Activated T-cell treated with anti-CD3 and anti-CD28 coated beads for 48 hours (primary cell): ENCODE measurements around the gene SPTBN4.

Experiments
- DNase-seq: peaks from one replicate; pipeline ENCODE4 v3.0.0-alpha.2; 2020; ENCODE audit warnings: low read depth

The SPTBN4 gene

DNA sequence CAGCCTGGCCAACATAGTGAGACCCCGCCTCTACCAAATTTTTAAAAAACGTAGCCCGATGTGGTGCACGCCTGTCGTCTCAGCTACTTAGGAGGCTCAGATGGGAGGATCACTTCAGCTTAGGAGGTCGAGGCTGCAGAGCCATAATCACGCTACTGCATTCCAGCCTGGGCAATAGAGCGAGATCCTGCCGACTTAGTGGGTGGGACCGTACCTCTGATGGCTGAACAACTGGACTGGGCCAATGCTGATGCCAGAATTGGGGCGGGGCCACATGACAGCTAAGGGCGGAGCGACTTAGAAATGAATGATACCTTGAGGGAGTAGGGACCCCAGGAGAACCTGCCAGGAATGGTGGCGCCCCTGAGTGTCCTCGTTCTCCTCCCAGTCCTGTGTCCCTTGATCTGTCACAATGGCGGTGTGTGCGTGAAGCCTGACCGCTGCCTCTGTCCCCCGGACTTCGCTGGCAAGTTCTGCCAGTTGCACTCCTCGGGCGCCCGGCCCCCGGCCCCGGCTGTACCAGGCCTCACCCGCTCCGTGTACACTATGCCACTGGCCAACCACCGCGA, 137.9 kb downstream of the SPTBN4 start:
- no peak for DNase-seq

DNA sequence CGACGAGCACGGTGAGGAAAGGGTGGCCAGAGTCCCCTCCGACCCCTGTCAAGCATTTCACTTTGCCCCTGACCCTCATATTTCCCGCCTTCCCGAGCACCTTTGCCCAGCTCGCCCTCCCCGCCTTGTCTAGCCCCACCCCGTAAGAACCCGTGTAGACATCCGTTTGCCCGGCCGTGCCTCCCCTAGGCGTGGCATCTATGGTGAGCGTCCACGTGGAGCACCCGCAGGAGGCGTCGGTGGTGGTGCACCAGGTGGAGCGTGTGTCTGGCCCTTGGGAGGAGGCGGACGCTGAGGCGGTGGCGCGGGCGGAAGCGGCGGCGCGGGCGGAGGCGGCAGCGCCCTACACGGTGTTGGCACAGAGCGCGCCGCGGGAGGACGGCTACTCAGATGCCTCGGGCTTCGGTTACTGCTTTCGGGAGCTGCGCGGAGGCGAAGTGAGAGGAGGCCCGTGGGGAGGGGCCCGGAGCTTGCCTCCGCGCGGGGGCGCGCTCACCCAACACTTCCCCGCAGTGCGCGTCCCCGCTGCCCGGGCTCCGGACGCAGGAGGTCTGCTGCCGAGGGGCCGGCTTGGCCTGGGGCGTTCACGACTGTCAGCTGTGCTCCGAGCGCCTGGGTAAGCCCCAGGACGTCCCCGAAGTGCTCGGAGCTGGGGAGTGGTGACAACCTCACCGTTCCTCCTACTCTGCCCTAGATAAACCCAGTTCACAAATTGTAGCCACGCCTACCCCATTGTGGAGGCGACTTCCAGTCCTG, 138.6 kb downstream of the SPTBN4 start:
- peak; percentile 70 for DNase-seq

DNA sequence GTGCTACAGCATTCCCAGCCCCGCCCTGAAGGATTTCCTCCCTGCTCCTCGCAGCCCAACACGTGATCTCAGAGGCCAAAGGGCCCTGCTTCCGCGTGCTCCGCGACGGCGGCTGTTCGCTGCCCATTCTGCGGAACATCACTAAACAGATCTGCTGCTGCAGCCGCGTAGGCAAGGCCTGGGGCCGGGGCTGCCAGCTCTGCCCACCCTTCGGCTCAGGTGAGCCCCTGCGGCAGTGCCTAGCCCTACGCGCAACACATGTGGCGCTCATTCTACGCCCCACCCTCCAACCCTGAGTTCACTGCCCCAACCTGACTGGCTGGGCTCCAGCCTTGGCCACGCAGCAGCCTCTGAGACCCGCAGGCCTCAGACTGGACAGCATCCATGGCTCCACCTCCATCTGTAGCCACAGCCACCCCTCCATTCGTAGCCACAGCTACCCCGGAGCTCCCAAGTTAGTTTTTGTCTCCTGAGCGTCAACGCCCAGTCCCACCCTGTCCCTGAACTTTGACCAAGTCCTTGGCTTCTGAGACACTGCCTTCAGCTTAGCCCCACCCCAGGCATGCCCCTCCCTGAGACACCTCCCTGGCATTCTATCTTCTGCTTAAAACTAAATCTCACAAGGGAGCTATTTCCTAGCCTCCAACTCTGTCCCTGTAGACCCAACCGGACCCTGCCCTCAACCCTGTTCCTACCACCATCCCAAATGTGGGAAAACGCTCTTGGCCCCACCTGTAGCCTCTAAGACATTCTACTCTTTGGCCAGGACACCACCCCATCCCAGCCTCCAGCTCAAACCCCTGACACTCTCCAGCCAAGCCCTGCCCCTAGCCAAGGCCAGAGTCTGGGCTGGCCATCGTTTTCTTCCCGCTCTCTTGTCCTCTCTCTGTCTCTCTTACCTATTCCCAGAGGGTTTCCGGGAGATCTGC, 140.8 kb downstream of the SPTBN4 start:
- DNase-seq: no peak

DNA sequence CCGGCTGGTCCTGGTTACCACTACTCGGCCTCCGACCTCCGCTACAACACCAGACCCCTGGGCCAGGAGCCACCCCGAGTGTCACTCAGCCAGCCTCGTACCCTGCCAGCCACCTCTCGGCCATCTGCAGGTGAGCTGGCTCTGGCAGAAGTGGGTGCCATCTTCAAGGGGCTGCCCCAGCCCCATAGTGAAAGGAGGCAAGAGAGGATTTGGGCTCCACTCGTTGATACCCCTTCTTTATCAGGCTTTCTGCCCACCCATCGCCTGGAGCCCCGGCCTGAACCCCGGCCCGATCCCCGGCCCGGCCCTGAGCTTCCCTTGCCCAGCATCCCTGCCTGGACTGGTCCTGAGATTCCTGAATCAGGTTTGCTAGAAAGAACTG, 141.4 kb downstream of the SPTBN4 start:
- no peak for DNase-seq

DNA sequence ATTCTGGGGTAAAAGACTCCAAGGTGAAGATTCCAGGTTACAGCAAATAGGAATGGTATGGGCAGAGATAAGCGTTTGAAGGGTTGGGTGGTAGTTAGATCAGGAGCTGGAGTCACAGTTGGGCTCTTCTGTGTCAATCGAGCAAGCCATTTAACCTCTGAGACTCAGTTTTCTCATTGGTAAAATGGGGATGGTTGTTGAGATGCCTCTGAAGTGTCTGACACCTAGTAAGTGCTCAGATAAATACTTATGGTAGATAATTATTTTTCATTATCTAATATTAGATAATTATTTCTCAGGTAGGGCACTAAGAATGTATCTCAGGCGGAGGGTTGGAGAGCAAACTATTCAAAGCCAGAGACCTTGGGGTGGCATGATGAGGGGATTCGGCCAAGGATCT, 142.2 kb downstream of the SPTBN4 start:
- no peak for DNase-seq

DNA sequence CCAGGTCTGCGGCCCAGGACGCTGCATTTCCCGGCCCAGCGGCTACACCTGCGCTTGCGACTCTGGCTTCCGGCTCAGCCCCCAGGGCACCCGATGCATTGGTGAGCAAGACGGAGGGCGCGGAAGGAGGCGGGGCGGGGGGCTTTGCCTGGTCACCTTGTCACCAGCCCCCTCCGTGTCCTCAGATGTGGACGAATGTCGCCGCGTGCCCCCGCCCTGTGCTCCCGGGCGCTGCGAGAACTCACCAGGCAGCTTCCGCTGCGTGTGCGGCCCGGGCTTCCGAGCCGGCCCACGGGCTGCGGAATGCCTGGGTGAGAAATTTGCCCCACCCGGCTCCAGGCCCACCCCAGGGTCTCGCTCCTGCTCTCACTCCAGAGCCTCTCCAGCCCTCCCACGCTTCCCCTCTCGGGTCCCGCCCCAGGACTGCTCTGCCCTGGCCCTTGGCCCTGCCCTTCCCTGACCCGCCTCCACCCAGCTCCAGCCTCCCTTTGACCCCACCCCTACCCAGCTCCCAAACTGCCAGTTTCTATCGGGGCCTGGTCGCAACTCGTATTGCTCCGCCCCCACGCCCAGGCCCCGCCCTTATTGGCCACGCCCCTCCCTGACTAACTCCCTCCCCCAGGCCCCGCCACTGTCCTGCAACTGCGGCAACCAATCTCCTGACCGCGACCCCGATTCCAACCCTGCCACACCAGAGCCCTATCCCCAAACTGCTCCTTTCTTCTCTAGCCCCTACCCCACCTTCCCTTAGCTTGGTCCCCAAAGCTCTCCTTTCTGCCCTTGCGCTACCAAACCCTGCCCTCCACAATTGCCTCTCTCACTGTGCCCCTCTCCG, 143.0 kb downstream of the SPTBN4 start:
- peak; percentile 92 for DNase-seq

DNA sequence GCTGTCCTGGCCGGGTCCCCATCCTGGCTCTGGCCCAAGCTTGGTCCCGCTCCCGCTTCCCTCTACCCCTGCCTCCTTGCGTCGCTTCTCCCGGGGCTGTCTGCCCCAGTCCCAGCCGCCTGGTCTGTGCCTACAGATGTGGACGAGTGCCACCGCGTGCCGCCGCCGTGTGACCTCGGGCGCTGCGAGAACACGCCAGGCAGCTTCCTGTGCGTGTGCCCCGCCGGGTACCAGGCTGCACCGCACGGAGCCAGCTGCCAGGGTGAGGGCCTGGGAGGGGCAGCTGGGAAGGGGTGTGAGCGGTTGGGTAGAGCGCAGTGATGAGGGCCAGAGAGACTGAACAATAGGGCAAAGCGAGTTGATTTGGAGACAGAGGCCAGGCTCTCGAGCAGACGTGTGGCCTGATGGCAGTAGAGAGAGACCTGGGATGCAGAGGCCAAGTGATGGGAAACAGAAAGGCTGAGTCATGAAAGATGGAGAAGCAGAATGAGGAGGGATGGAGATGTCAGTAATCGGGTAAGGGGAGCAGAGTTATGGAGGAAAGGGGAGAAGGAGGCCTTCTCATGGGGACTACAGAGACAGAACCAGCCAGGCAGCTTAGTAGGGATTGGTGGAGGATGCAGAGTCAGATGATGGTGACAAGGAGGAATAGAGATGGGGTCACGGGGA, 143.7 kb downstream of the SPTBN4 start:
- peak; percentile 57 for DNase-seq

DNA sequence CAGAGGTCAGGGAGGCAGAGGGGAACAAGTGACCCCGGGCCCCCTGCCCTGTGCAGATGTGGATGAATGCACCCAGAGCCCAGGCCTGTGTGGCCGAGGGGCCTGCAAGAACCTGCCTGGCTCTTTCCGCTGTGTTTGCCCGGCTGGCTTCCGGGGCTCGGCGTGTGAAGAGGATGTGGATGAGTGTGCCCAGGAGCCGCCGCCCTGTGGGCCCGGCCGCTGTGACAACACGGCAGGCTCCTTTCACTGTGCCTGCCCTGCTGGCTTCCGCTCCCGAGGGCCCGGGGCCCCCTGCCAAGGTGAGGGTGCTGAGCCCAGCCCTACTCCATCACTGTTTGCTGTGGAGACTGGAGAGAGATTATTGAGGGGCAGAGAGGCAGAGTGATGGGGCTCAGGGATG, 144.3 kb downstream of the SPTBN4 start:
- no peak for DNase-seq

DNA sequence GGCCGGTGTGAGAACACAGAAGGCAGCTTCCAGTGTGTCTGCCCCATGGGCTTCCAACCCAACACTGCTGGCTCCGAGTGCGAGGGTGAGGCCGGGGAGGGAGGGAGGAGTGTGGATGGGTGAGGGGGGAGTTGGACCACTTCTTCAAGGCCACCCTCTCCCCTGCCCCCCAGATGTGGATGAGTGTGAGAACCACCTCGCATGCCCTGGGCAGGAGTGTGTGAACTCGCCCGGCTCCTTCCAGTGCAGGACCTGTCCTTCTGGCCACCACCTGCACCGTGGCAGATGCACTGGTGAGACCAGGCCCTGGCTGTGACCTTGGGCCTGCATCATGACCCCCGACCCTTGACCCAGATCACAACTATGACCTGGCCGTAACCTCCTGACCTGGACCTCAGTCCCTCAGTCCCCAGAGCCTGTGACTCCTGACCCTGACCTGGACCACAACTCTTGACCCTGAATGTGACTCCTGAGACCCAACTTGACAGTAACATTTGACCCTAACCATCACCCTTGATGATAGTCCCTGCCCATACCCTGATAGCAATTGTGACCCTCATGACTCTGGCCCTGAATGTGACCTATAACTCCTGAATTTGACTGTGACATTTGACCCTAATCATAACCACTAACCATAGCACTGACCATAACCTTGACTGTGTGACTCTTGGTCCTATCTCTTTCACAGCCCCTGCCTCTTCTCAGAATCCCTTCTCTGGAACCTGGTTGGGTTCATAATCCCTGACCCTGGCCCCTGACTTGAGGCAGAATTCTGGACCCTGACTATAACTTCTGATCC, 145.3 kb downstream of the SPTBN4 start:
- no peak for DNase-seq

DNA sequence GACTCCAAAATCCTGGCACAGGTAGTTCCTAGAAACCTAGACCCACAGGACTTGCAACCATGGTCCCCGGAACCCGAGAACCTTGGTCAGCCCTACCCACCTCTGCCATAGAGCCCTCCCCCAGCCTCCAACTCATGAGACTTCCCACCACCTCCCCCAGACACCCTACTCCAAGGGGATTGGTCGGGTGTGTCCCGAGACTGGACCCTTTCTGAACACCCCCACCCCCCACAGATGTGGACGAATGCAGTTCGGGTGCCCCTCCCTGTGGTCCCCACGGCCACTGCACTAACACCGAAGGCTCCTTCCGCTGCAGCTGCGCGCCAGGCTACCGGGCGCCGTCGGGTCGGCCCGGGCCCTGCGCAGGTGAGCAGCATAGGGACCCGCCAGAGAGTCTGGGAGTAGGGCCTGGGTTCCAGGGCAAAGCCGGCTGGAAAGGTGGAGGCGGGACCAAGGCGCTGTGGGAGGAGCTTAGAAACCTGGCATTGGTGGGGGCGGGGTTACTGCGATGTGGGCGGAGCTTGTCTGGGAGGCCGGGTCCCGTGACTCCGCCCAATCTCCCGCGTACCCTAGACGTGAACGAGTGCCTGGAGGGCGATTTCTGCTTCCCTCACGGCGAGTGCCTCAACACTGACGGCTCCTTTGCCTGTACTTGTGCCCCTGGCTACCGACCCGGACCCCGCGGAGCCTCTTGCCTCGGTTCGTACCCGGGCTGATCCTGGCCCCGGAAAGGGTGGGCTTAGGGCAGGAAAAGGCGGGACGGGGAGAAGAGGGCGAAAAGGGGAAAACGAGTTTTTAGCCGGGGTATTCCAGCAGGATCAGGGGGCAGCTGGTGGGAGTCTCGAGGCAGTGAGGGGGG, 146.3 kb downstream of the SPTBN4 start:
- DNase-seq: peak; percentile 80

DNA sequence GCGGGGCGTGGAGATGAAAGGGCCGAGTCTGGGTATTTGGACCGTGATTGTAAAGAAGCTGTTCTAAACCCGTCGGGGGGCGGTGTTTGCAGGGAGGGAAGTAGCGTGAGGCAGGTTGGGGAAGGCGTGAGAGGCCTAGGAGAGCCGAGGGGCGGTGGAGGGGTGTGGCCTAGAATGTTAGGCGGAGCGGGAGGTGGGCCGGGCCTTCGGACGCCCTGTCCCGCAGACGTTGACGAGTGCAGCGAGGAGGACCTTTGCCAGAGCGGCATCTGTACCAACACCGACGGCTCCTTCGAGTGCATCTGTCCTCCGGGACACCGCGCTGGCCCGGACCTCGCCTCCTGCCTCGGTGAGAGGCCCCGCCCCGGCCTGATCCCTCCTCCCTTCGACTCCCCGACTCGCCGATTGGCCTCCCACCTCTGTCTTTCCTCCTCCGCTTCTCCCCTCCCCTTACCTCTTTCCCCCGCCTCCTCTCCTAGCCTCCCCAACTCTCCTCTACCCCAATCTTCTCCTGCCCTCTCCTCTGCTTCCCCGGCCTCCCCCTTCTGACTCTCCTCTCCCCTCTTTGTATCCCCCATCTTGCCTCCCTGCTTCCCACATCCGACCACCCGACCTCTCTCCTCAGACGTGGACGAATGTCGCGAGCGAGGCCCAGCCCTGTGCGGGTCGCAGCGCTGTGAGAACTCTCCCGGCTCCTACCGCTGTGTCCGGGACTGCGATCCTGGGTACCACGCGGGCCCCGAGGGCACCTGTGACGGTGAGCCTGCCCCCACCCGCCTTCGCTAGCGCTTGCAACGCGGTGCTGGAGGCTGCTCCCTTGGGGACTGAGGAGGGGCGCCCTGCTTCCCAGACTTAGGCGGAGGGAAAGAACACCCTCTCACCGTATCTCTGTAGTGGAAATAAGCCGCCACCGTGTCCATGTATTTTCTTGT, 147.2 kb downstream of the SPTBN4 start:
- peak; percentile 82 for DNase-seq

DNA sequence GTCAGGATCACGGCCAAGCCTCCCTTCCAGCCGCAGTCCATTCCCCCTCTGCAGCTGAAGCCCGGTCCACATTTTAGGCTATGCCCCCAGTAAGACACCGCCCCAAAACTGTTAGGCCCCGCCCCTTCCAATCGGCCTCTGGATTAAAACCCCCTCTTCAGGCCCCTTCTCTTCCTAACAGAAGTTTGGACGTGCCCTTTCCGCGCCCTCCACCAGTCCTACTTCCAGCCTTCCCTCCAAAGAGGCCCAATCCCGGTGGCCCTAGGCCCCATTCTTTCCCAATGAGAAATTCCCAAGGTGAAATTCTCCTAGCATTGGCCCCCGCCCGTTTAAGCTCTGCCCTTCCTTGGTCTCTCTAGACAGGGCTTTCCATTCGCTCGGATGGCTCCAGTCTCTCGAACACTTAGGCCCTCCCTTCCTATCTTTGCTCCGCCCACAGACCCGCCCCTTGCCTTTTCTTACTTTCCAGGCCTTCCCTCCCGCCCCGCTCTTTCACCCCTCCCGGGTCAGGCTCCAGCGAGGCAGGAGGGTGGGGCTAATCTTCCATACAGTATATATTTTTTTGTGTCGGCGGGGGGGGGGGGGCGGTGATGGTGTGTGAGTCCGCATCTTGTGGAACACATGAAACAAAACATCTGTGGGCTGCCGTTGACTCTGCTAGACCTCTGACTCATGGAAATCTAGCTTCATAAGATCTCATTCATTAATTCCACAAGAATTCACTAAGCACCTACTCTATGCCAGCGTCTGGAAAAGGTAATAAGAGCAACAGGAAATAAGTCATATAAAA, 148.0 kb downstream of the SPTBN4 start:
- DNase-seq: peak; percentile 93

DNA sequence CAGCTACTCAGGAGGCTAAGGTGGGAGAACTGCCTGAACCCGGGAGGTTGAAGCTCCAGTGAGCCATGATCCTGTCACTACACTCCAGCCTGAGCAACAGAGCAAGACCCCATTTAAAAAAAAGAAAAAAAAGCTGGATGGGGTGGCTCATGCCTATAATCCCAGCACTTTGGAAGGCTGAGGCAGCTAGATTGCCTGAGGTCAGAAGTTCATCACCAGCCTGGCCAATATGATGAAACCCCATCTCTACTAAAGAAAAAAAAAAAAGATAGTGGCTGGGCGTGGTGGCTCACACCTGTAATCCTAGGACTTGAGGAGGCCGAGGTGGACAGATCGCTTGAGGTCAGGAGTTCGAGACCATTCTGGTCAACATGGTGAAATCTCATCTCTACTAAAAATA, 149.4 kb downstream of the SPTBN4 start:
- no peak for DNase-seq

DNA sequence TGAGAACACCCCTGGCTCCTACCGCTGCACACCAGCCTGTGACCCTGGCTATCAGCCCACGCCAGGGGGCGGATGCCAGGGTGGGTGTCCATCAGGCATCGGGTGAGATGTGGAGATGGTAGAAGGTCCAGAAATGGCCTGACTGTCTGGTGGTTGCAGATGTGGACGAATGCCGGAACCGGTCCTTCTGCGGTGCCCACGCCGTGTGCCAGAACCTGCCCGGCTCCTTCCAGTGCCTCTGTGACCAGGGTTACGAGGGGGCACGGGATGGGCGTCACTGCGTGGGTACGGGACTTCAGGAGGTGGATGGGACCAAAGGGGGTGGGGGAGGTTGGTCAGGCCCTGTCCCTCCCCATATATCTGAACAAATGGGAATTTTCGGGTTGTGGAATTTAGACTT, 150.1 kb downstream of the SPTBN4 start:
- no peak for DNase-seq

DNA sequence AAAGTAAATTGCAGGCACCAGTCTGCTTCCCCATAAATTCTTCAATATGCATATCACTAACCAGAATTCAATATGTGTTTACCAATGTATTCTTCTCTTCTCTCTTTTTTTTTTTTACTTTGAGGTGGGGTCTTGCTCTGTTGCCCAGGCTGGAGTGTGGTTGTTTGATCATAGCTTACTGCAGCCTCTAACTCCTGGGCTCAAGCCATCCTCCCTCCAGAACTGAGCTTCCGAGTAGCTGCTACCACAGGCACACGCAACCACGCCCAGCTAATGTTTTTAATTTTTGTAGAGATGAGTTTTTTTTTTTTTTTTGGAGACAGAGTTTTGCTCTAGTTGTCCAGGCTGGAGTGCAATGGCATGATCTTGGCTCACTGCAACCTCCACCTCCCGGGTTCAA, 151.2 kb downstream of the SPTBN4 start:
- no peak for DNase-seq

DNA sequence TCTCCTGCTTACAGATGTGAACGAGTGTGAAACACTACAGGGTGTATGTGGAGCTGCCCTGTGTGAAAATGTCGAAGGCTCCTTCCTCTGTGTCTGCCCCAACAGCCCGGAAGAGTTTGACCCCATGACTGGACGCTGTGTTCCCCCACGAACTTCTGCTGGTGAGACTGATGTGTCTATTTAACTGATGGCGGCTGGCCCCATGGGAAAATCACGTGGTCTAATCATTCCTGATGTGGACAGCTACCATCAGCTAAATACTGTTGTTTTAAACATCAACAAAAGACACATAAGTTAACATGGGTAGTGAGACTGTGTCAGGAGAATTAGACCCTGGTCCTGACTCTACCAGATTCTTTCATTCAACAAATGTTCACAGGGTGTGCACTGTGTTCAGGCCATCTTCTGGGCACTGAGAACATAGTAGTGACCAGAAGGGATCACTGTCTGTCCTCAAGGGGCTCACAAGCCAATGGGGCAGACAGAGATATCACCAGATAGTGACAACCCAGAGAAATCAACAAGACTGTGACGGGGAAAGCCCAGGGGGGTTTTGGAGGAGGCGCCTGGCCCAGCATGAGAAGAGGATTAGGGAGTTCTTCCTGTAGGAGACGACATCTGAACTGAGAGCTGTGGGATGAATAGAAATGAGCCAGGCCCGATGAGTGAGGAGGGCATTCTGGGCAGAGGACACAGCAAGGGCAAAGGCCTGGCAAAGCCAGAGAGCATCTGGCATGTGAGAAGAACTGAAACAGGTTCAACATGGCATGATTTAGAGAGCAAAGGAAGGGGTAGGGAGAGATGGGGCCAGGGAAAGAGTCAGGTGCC, 152.7 kb downstream of the SPTBN4 start:
- DNase-seq: no peak

DNA sequence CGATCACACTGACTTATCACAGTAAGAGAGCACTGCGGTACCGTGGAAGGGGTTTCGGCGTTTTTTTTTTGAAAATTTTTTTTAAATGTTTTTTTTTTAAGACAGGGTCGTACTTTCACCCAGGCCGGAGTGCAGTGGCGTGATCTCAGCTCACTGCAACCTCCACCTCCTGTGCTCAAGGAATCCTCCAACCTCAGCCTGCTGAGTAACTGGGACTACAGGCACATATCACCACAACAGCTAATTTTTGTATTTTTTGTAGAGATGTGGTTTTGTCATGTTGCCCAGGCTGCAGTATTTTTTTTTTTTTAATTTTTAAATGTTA, 153.3 kb downstream of the SPTBN4 start:
- DNase-seq: no peak
